HCT116 (cell line): Measurements from ENCODE around the gene PDE4B.

Source experiments
- CTCF ChIP-seq, 3 experiments: fragments of 200-600 bp in 1 of 3; sonication (generic) in 1 of 3; IDR thresholded peaks in 2 of 3; conservative IDR thresholded peaks in 1 of 3; 2 replicates each; pipeline ENCODE4 v1.5.1; 2012 to 2017; ENCODE audit warnings: low read depth in 2 of 3, low read length in 2 of 3, antibody characterized with exemption in 1 of 3, borderline replicate concordance in 1 of 3, control low read depth in 1 of 3, mild to moderate bottlenecking in 1 of 3, mixed read lengths in 1 of 3, mixed run types in 1 of 3, moderate library complexity in 1 of 3; ENCODE audit not compliant: insufficient read depth in 1 of 3
- EGR1 ChIP-seq: IDR thresholded peaks from 2 replicates; pipeline ENCODE4 v1.6.1; 2012; ENCODE audit warnings: low read depth
- EZH2phosphoT487 ChIP-seq: fragments of 200-600 bp; IDR thresholded peaks from 2 replicates; pipeline ENCODE4 v1.6.1; 2018; ENCODE audit warnings: antibody characterized with exemption, borderline replicate concordance
- FOSL1 ChIP-seq: IDR thresholded peaks from 2 replicates; pipeline ENCODE4 v1.6.1; 2012; ENCODE audit warnings: low read depth
- JUND ChIP-seq: IDR thresholded peaks from 2 replicates; pipeline ENCODE4 v1.6.1; 2012
- MAX ChIP-seq: IDR thresholded peaks from 2 replicates; pipeline ENCODE4 v1.6.1; 2012
- POLR2AphosphoS5 ChIP-seq: IDR thresholded peaks from 2 replicates; pipeline ENCODE4 v1.6.1; 2011; ENCODE audit warnings: mild to moderate bottlenecking, low read depth, low read length, moderate library complexity
- RAD21 ChIP-seq: IDR thresholded peaks from 2 replicates; pipeline ENCODE4 v1.6.1; 2012; ENCODE audit warnings: low read depth, mild to moderate bottlenecking
- REST ChIP-seq: IDR thresholded peaks from 2 replicates; pipeline ENCODE4 v1.6.1; 2012; ENCODE audit warnings: low read depth

- TF ChIP-seq CTCF (IDR thresholded peaks at IDR 0.05 in 2 of 3, conservative IDR thresholded peaks at IDR 0.05 in 1 of 3; ENCODE audit: borderline replicate concordance in 1 of 3, insufficient read depth in 1 of 3, low read depth in 2 of 3, low read length in 2 of 3) (no peak), FOSL1 (no peak), EZH2phosphoT487 (no peak), EGR1 (no peak), JUND (no peak), RAD21 (no peak), REST (no peak), POLR2AphosphoS5 (no peak), MAX (no peak)
Measured at GRCh38 chr1:66237722-66238479, 445.2 kb downstream of the PDE4B start.
